DND-41 (cell line): ENCODE data around the gene ST7.

ENCODE experiments used
- ATAC-seq: fragments of 200-7000 bp; cut with Tn5 transposase; 3 replicates; pipeline ENCODE4 v1.9.1; 2021; ENCODE audit warnings: low read depth; ENCODE audit not compliant: insufficient read depth
- DNase-seq: peaks from one replicate; pipeline ENCODE4 v3.0.0-alpha.2; 2020
- H2AFZ ChIP-seq: 2 replicates; pipeline ENCODE4 v1.6.0; 2012; ENCODE audit warnings: low read depth, low read length
- H3K27ac ChIP-seq: 2 replicates; pipeline ENCODE4 v1.5.1; 2012; ENCODE audit warnings: low read length, inconsistent platforms
- H3K27me3 ChIP-seq: fragments of 200-600 bp; sonication (generic); 2 replicates; pipeline ENCODE4 v1.6.0; 2012; ENCODE audit warnings: low read length, mild to moderate bottlenecking, inconsistent platforms; ENCODE audit not compliant: insufficient read depth, poor library complexity
- H3K36me3 ChIP-seq: 2 replicates; pipeline ENCODE4 v1.5.1; 2012; ENCODE audit warnings: low read length, inconsistent platforms; ENCODE audit not compliant: insufficient read depth
- H3K4me1 ChIP-seq: 2 replicates; pipeline ENCODE4 v1.5.1; 2012; ENCODE audit warnings: mild to moderate bottlenecking, low read length; ENCODE audit not compliant: insufficient read depth
- H3K4me2 ChIP-seq: 2 replicates; pipeline ENCODE4 v1.6.0; 2012; ENCODE audit warnings: mild to moderate bottlenecking, moderate library complexity, low read length, inconsistent platforms; ENCODE audit not compliant: insufficient read depth
- H3K4me3 ChIP-seq, 2 experiments: fragments of 200-600 bp in 1 of 2; shearing (Covaris generic) in 1 of 2; 2 replicates each; pipeline ENCODE4 v1.5.1; 2012 to 2016; ENCODE audit warnings: inconsistent platforms in 2 of 2, low read length in 2 of 2, mild to moderate bottlenecking in 2 of 2, low read depth in 1 of 2, moderate library complexity in 1 of 2
- H3K79me2 ChIP-seq: 2 replicates; pipeline ENCODE4 v1.6.0; 2012; ENCODE audit warnings: low read length, inconsistent platforms; ENCODE audit not compliant: insufficient read depth
- H3K9ac ChIP-seq: 2 replicates; pipeline ENCODE4 v1.6.0; 2012; ENCODE audit warnings: low read depth, mild to moderate bottlenecking, inconsistent platforms, low read length, moderate library complexity
- H3K9me3 ChIP-seq: 2 replicates; pipeline ENCODE4 v1.5.1; 2012; ENCODE audit warnings: low read length, moderate library complexity, mild to moderate bottlenecking, inconsistent platforms; ENCODE audit not compliant: insufficient read depth, severe bottlenecking
- H4K20me1 ChIP-seq: 2 replicates; pipeline ENCODE4 v1.6.0; 2012; ENCODE audit warnings: low read length; ENCODE audit not compliant: insufficient read depth
- EZH2 ChIP-seq: IDR thresholded peaks from 3 replicates; pipeline ENCODE4 v1.6.1; 2012; ENCODE audit warnings: borderline replicate concordance, low read depth, mild to moderate bottlenecking, moderate library complexity, low read length, inconsistent platforms; ENCODE audit not compliant: severe bottlenecking
- TF ChIP-seq, protein P1 (sequence below): IDR thresholded peaks from 2 replicates; pipeline ENCODE4 v1.5.1; 2012; ENCODE audit warnings: borderline replicate concordance, low read length, moderate library complexity, mild to moderate bottlenecking; ENCODE audit not compliant: poor library complexity, severe bottlenecking; ENCODE audit errors: extremely low read depth

The ST7 gene

DNA sequence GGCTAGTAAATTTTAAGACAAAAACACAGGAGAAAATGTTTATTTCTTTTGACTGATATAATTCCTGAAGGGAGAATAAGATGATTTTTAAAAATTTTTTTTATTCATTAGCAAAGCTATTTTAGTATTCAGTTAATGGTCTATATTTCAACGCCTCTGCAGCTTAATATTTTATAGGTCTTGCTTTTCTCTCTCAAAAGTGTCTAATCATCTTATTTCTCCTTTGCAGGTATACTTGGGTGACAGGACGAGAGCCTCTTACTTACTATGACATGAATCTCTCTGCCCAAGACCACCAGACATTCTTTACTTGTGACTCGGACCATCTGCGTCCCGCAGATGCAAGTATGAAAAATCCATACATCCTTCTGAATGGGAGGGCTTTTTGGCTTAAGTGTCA is 177.0 kb downstream of the ST7 start:
- TF ChIP-seq EZH2: no peak
- TF ChIP-seq, protein P1, sequence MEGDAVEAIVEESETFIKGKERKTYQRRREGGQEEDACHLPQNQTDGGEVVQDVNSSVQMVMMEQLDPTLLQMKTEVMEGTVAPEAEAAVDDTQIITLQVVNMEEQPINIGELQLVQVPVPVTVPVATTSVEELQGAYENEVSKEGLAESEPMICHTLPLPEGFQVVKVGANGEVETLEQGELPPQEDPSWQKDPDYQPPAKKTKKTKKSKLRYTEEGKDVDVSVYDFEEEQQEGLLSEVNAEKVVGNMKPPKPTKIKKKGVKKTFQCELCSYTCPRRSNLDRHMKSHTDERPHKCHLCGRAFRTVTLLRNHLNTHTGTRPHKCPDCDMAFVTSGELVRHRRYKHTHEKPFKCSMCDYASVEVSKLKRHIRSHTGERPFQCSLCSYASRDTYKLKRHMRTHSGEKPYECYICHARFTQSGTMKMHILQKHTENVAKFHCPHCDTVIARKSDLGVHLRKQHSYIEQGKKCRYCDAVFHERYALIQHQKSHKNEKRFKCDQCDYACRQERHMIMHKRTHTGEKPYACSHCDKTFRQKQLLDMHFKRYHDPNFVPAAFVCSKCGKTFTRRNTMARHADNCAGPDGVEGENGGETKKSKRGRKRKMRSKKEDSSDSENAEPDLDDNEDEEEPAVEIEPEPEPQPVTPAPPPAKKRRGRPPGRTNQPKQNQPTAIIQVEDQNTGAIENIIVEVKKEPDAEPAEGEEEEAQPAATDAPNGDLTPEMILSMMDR: no peak
- no peak overlapping the region for H3K4me3 ChIP-seq
- H3K4me2 ChIP-seq: no peak overlapping the region
- H3K9ac ChIP-seq: no peak overlapping the region
- no peaks in the 10 kb centered on the region for H3K36me3 ChIP-seq
- ATAC-seq (no peak), DNase-seq (no peak)
- no peak overlapping the region for H2AFZ ChIP-seq
- H3K27ac ChIP-seq: no peak overlapping the region
- H4K20me1 ChIP-seq: no peaks in the 10 kb centered on the region
- no peaks in the 10 kb centered on the region for H3K9me3 ChIP-seq
- H3K4me1 ChIP-seq: no peaks in the 10 kb centered on the region
- peaks cover 40% of the 10 kb centered on the region for H3K27me3 ChIP-seq
- H3K79me2 ChIP-seq: no peaks in the 10 kb centered on the region

DNA sequence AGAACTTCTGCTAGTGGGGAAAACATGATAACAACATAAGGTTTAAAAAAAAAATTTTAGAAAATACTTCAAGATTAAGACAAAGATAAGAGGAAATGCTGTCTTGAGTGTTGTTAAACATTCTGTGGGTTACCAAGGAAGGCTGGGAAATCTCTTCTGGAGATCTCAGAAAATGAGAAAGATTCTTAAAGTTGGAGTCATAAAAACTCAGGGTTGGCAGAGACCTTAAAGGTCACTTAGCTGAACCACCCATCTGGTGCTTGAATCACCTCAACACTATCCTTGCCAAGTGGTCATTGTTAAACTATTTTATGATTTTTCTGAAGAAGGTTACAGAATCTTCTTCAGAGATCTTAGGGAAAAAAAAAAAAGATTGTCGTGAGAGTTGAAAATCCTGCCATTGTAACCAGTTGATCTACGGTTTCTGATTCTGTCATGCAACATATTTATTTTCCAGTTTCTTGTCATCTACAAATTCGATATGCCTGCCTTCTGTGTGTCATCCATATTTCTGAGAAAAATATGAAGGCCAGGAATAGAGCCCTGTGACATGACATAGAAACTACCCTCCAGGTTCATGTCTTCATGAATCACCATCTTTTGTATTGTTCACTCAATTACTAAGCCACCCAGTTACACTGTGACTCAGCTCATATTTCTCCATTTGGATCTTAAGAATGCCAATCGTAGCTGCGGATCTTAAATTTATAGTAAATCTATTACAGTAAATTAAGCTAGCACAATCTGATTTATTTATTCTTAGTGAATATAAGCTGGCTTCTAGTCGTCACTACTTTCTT is 179.2 kb downstream of the ST7 start:
- TF ChIP-seq, protein P1: no peak
- TF ChIP-seq EZH2: no peak
- no peaks in the 10 kb centered on the region for H4K20me1 ChIP-seq
- no peak overlapping the region for H3K4me2 ChIP-seq
- no peak overlapping the region for H3K27ac ChIP-seq
- no peak for DNase-seq
- no peak overlapping the region for H3K9ac ChIP-seq
- no peaks in the 10 kb centered on the region for H3K79me2 ChIP-seq
- no peaks in the 10 kb centered on the region for H3K36me3 ChIP-seq
- H3K4me1 ChIP-seq: no peaks in the 10 kb centered on the region
- peaks cover 36% of the 10 kb centered on the region for H3K27me3 ChIP-seq
- ATAC-seq: no peak
- H3K9me3 ChIP-seq: no peaks in the 10 kb centered on the region
- no peak overlapping the region for H2AFZ ChIP-seq
- H3K4me3 ChIP-seq: no peak overlapping the region

DNA sequence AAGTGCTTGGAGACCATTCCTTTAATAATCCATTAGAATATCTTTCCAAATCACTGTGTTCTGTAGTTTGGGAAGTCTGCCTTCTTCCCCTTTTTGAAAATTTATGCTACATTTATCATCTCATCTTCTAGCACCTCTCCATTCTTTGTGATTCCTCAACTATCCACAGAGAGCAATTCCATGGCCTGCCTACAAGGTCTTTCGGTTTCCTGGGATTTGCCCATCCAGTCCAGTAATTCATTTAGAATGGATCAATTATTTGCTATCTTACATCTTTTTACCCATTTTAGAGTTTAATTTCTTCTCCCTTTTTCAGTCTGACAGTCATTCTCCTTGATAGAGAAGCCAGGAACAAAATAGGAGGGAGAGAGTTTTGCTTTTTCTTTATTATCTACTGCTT is 179.8 kb downstream of the ST7 start:
- no peak overlapping the region for H3K4me2 ChIP-seq
- H3K9me3 ChIP-seq: no peaks in the 10 kb centered on the region
- H3K36me3 ChIP-seq: no peaks in the 10 kb centered on the region
- DNase-seq: no peak
- H3K9ac ChIP-seq: no peak overlapping the region
- TF ChIP-seq EZH2: no peak
- TF ChIP-seq, protein P1: no peak
- no peak overlapping the region for H3K27ac ChIP-seq
- H2AFZ ChIP-seq: no peak overlapping the region
- no peak overlapping the region for H3K4me3 ChIP-seq
- H3K79me2 ChIP-seq: no peaks in the 10 kb centered on the region
- no peak for ATAC-seq
- H3K4me1 ChIP-seq: no peaks in the 10 kb centered on the region
- peaks cover 39% of the 10 kb centered on the region for H3K27me3 ChIP-seq
- no peaks in the 10 kb centered on the region for H4K20me1 ChIP-seq
